ENCODE results near the gene PTPN23.

DNA sequence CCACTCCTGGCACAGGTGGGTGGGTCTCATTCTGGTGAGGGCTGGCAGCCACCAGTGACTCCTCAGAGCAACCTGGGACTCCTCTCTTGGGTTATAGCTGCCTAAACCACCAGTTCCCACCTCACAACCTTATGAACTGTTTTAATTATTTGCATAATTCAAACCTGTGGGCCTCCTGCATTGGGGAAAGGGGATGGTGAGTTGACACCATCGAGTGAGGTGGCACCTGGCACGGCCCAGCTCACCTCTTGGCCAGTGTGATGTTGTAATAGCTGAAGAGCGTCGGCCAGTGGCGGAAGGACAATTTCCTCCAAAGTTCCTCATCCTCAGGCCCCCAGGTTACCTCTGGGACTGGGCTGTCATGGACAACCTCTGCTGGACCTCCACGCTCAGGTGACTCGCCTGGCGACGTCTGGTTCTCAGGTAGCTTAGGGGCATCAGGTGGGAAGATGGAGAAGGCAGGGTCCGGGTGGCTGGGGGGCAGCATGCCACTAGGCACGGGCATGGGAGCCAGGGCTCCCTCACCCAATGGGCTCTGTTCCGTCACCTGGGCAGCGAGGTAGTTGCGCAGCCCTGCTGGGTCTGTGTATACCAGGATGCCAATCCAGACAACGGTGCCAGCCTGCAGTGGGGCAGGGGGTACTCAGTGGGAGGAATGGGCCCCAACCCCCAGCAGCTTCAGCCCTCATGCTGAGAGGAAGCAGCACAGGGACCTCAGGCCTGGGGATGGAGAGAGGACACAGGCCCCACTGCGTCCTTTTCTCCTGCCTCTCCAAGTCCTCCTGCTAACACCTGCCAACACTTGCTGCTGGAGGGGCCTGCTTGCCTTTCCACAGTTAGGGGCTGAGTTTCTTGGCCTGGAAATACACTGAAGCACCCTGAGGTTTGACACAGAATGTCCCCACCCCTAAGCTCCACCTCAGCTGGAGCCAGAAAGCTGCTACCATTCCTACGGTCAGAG, 38.5 kb downstream of the PTPN23 start:
- TF ChIP-seq, protein P1, sequence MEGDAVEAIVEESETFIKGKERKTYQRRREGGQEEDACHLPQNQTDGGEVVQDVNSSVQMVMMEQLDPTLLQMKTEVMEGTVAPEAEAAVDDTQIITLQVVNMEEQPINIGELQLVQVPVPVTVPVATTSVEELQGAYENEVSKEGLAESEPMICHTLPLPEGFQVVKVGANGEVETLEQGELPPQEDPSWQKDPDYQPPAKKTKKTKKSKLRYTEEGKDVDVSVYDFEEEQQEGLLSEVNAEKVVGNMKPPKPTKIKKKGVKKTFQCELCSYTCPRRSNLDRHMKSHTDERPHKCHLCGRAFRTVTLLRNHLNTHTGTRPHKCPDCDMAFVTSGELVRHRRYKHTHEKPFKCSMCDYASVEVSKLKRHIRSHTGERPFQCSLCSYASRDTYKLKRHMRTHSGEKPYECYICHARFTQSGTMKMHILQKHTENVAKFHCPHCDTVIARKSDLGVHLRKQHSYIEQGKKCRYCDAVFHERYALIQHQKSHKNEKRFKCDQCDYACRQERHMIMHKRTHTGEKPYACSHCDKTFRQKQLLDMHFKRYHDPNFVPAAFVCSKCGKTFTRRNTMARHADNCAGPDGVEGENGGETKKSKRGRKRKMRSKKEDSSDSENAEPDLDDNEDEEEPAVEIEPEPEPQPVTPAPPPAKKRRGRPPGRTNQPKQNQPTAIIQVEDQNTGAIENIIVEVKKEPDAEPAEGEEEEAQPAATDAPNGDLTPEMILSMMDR (IDR thresholded peaks at IDR 0.05), result no peak
- no peak for TF ChIP-seq POLR2A (IDR thresholded peaks at IDR 0.05)

All from body of pancreas (tissue), 4 donors.